Left forelimb (tissue), 1 donor: ENCODE results near the gene SMIM11.
"Not testable (repeated sequence)": the region's sequence is repeated elsewhere in the genome, so short reads cannot be mapped to it uniquely, and the experiment has no call there.

Experiments
- DNase-seq: peaks from one replicate; pipeline ENCODE4 v3.0.0-alpha.2; 2018; ENCODE audit warnings: low spot score

The SMIM11 gene

DNA sequence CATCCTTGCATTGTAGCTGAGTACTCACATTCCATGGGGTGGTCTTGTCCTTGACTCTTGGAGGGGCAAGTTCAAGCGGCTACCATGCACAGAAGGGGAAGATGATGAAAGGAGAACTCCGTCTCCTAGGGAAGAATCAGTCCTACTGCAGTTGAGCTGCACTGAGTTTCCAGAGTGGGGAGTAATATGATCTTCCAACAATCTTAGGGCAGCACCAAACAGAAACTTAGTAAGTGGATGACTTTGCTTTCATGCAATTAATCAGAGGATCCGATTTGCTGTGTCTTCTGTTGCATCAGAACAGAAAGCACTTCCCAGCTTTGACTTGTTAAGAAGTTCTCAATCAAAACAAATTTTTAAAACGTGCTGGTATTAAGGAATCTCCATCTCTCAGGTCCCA, 48.5 kb downstream of the SMIM11 start, which contains the start of gene SMIM34:
Gene SMIM34, minus strand, starts transcription at position 147 of the 400 bp plus-strand sequence. Its CDS starts 112 bp downstream, at position 35.
- not testable (repeated sequence) for DNase-seq

DNA sequence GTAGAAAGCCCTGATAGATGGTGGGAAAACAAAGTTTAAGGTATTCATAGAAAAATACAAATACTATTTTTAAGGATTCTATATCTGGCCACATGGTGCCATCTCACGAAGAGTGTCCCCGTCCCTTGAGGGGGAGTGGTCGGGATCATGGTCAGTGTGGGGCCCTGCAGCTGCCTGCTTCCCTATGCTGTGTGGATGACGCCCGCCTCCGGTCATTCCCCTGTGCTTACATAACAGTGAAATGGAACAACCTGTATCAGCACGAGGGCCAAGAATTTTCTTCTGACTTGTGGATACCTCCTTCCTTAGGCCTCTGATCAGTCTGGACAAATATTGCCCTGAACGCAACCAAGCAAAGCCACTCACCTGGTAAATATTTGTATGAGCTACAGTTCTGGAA, 52.0 kb downstream of the SMIM11 start:
- not testable (repeated sequence) for DNase-seq

DNA sequence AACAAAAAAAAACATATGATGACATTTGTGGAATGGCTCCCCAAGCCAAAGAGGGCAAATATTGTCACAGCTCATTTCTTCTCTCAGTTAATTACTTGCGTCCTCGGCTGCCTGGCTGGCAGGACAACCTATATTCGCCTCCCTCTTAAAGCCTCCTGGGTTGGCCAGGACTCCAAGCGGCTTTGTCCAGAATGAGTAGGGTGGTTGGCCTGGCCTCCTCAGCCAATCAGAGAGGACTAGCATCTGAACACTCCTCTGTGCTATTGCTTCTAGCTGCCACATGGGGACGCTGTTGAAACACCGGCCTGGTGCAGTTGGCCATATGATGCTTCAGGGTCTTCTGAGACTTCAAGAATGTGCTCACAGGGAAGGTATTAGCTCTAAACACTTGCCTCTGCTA, 53.1 kb downstream of the SMIM11 start:
- DNase-seq, result not testable (repeated sequence)

DNA sequence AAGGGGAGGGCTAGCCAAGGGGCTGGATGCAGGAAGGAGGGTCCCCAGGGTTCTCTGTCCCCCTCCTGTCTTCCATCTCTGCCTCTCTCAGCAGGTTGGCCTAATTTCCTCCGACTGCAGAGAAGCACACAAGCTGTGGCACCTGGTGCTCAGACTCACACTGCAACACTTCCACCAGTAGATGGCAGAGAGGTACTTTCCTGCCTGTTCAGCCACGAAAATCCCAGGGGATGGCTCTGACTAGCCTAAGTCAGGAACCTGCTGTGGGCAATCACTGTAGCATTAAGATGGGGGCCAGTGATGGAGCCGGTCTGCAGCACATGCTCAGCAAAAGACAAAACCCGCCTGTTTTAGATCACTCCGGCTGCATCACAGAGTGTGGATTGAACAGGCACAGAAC, 54.4 kb downstream of the SMIM11 start:
- not testable (repeated sequence) for DNase-seq
